ENCODE results near the gene NTN1. TPM values are rescaled to one million over a fixed set of nuclear protein-coding genes. Genes with fewer than 3 reads are reported as not detected.

The NTN1 gene
- total RNA-seq, 3 donors from 2014 or later (not counting 1 experiment from before 2014, with no cell fraction given) = 0.12 to 0.15 (median 0.14) TPM

- H3K27me3 Mint-ChIP-seq (ENCODE audit: low read depth in 2 of 2) = peaks cover 0 to 3% of the 10 kb centered on the region in 2 donors
- H3K27ac Mint-ChIP-seq = no peak overlapping the region
- ATAC-seq (no peak), DNase-seq (no peak)
- H3K36me3 Mint-ChIP-seq = no peaks in the 10 kb centered on the region
- no peaks in the 10 kb centered on the region for H3K9me3 Mint-ChIP-seq
- H3K27ac ChIP-seq (ENCODE audit: low read length) = no peak overlapping the region
- no peak overlapping the region for H3K4me3 ChIP-seq (ENCODE audit: low read length)
- H3K36me3 ChIP-seq (ENCODE audit: control insufficient read depth, insufficient read depth, low read length) = no peaks in the 10 kb centered on the region
- H3K27me3 ChIP-seq (ENCODE audit: control insufficient read depth, insufficient read depth, low read length) = no peaks in the 10 kb centered on the region
- no peak overlapping the region for H3K4me3 Mint-ChIP-seq
- TF ChIP-seq, protein P1, sequence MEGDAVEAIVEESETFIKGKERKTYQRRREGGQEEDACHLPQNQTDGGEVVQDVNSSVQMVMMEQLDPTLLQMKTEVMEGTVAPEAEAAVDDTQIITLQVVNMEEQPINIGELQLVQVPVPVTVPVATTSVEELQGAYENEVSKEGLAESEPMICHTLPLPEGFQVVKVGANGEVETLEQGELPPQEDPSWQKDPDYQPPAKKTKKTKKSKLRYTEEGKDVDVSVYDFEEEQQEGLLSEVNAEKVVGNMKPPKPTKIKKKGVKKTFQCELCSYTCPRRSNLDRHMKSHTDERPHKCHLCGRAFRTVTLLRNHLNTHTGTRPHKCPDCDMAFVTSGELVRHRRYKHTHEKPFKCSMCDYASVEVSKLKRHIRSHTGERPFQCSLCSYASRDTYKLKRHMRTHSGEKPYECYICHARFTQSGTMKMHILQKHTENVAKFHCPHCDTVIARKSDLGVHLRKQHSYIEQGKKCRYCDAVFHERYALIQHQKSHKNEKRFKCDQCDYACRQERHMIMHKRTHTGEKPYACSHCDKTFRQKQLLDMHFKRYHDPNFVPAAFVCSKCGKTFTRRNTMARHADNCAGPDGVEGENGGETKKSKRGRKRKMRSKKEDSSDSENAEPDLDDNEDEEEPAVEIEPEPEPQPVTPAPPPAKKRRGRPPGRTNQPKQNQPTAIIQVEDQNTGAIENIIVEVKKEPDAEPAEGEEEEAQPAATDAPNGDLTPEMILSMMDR (IDR thresholded peaks at IDR 0.05) = no peak
- H3K4me1 Mint-ChIP-seq = no peaks in the 10 kb centered on the region
- H3K4me1 ChIP-seq (ENCODE audit: control insufficient read depth, insufficient read depth, low read length) = no peaks in the 10 kb centered on the region
- WGBS (ENCODE audit: insufficient coverage) = 87% methylated on average over 11 of the region's 12 CpGs
- intact Hi-C loops (cut with micrococcal nuclease) = no loop called here
- H3K9me3 ChIP-seq (ENCODE audit: control insufficient read depth, insufficient read depth, low read length) = no peaks in the 10 kb centered on the region
Measured at GRCh38 chr17:9071811-9072498, 50.6 kb downstream of the NTN1 start.

DNA sequence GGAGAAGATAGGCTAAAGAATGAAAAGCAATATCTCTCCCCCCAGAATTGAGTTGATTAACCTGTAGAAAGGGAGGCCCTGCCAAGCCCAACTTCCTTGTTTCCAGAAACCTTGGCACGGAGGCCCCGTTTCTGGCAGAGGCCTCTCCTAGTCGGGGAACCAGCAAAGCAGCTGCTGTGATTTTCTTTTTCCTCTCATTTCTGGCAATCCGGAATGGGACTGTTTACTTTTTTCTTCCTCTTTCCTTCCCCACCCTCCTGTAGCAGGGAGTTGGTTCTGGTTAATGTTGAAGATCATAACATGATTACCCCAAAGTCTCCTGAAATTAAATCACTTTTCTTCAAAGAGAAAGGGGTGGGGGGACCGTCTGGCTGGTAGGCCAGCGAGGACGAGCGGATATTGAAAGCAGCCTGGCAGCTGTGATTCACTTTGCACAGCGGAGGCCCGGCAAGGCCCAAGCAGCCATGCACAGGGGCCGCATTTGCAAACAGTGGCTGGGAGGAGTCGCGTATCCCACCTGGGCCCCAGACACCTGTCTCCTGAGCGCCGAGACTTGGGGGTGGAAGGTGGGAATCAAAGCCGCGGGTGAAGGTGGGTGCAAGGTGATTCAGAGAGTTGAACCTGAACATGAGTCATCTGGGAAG, 51.5 kb downstream of the NTN1 start:
- Histone ChIP-seq H3K9me3 (ENCODE audit: control insufficient read depth, insufficient read depth, low read length) (no peaks in the 10 kb centered on the region), H3K4me3 (ENCODE audit: low read length) (no peak overlapping the region), H3K36me3 (ENCODE audit: control insufficient read depth, insufficient read depth, low read length) (no peaks in the 10 kb centered on the region), H3K27me3 (ENCODE audit: control insufficient read depth, insufficient read depth, low read length) (no peaks in the 10 kb centered on the region), H3K4me1 (ENCODE audit: control insufficient read depth, insufficient read depth, low read length) (no peaks in the 10 kb centered on the region), H3K27ac (ENCODE audit: low read length) (no peak overlapping the region)
- H3K9me3 Mint-ChIP-seq = no peaks in the 10 kb centered on the region
- TF ChIP-seq, protein P1 (IDR thresholded peaks at IDR 0.05) = no peak
- ATAC-seq = no peak
- 79% methylated on average over 16 of the region's 17 CpGs for WGBS (ENCODE audit: insufficient coverage)
- H3K4me1 Mint-ChIP-seq = no peaks in the 10 kb centered on the region
- no peaks in the 10 kb centered on the region for H3K36me3 Mint-ChIP-seq
- no peak overlapping the region for H3K4me3 Mint-ChIP-seq
- intact Hi-C loops (cut with micrococcal nuclease) = no loop called here
- no peak overlapping the region for H3K27ac Mint-ChIP-seq
- H3K27me3 Mint-ChIP-seq (ENCODE audit: low read depth in 2 of 2) = peaks cover 0 to 3% of the 10 kb centered on the region in 2 donors
- no peak for DNase-seq

GRCh38 chr17:9074131-9074530, 52.8 kb downstream of the NTN1 start:
- Histone ChIP-seq H3K4me1 (ENCODE audit: control insufficient read depth, insufficient read depth, low read length) (peaks cover 5% of the 10 kb centered on the region), H3K27me3 (ENCODE audit: control insufficient read depth, insufficient read depth, low read length) (no peaks in the 10 kb centered on the region), H3K9me3 (ENCODE audit: control insufficient read depth, insufficient read depth, low read length) (peaks cover 1% of the 10 kb centered on the region), H3K36me3 (ENCODE audit: control insufficient read depth, insufficient read depth, low read length) (no peaks in the 10 kb centered on the region), H3K27ac (ENCODE audit: low read length) (no peak overlapping the region), H3K4me3 (ENCODE audit: low read length) (no peak overlapping the region)
- intact Hi-C loops (cut with micrococcal nuclease) = no loop called here
- DNase-seq (no peak), ATAC-seq (no peak)
- Mint-ChIP-seq H3K27me3 (ENCODE audit: low read depth in 2 of 2) (no peaks in the 10 kb centered on the region), H3K9me3 (no peaks in the 10 kb centered on the region), H3K36me3 (no peaks in the 10 kb centered on the region), H3K4me3 (no peak overlapping the region), H3K4me1 (peaks cover 11 to 12% of the 10 kb centered on the region in 2 donors), H3K27ac (no peak overlapping the region)
- TF ChIP-seq, protein P1 (IDR thresholded peaks at IDR 0.05) = no peak
- WGBS (ENCODE audit: insufficient coverage) = 93% methylated on average over 16 of the region's 16 CpGs

Data from natural killer cell (primary cell).